Measurements from ENCODE around the gene GAREM1.

GRCh38 chr18:32362484-32362883, 108.2 kb downstream of the GAREM1 start:
- TF ChIP-seq, protein P1, sequence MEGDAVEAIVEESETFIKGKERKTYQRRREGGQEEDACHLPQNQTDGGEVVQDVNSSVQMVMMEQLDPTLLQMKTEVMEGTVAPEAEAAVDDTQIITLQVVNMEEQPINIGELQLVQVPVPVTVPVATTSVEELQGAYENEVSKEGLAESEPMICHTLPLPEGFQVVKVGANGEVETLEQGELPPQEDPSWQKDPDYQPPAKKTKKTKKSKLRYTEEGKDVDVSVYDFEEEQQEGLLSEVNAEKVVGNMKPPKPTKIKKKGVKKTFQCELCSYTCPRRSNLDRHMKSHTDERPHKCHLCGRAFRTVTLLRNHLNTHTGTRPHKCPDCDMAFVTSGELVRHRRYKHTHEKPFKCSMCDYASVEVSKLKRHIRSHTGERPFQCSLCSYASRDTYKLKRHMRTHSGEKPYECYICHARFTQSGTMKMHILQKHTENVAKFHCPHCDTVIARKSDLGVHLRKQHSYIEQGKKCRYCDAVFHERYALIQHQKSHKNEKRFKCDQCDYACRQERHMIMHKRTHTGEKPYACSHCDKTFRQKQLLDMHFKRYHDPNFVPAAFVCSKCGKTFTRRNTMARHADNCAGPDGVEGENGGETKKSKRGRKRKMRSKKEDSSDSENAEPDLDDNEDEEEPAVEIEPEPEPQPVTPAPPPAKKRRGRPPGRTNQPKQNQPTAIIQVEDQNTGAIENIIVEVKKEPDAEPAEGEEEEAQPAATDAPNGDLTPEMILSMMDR (IDR thresholded peaks at IDR 0.05; ENCODE audit: insufficient read depth, low read depth, low read length): no peak
- no peak for TF ChIP-seq EZH2 (IDR thresholded peaks at IDR 0.05; ENCODE audit: insufficient read depth, low read length)

Data from astrocyte (in vitro differentiated cells and primary cell).